K562 (cell line): ENCODE measurements around the gene SIRPB2. TPM values are rescaled to one million over a fixed set of nuclear protein-coding genes. Genes with fewer than 3 reads are reported as not detected.

ENCODE experiments used
- ATAC-seq: fragments of 200-7000 bp; cut with Tn5 transposase; 3 replicates; pipeline ENCODE4 v1.9.1; 2020; ENCODE audit warnings: moderate library complexity
- BruUV-seq: library from RNA; stranded (reverse); fragments of 400-500 nt; replicated peaks from 2 replicates; lab custom pipeline; 2021; lab: Mats Ljungman, UMichigan
- CTCF ChIA-PET: fragments of 300-600 bp; formaldehyde crosslinking; extraction: SDS; loops from one replicate; lab custom pipeline; 2021; ENCODE audit warnings: low intra/inter-chr PET ratio; lab: Yijun Ruan, JAX
- POLR2A ChIA-PET: fragments of 300-600, 350-650 bp; sonication (Branson Sonifier 250); formaldehyde crosslinking; extraction: SDS; loops from one replicate; lab custom pipeline; 2021; ENCODE audit warnings: antibody characterized with exemption, inconsistent platforms; lab: Yijun Ruan, JAX
- DNase-seq, 4 experiments: peaks; one replicate each; pipeline versions ENCODE4 v3.0.0 to v3.0.0-alpha.2; 2011 to 2018; ENCODE audit warnings: low spot score in 3 of 4, mixed read lengths in 3 of 4; ENCODE audit errors: extremely low read depth in 1 of 4
- FAIRE-seq: peaks from 2 replicates; lab custom pipeline; 2011; peaks lifted over from hg19 to GRCh38; lab: Jason Lieb, UNC
- H2AFZ ChIP-seq: 2 replicates; pipeline ENCODE4 v1.6.0; 2011; ENCODE audit warnings: low read depth, low read length, control low read depth, inconsistent platforms
- H3K27ac ChIP-seq: fragments of 200-600 bp; 3 replicates; pipeline ENCODE4 v1.8.0; 2011; ENCODE audit warnings: low read depth, mild to moderate bottlenecking, control low read depth, inconsistent platforms, low read length, moderate library complexity, mixed read lengths; ENCODE audit errors: extremely low read depth
- H3K27me3 ChIP-seq, 2 experiments: fragments of 300-600 bp in 1 of 2; 2 replicates in 1 of 2; 3 replicates in 1 of 2; pipeline versions ENCODE4 v1.6.0 to v1.8.0; 2011; ENCODE audit warnings: inconsistent platforms in 2 of 2, low read length in 2 of 2, mild to moderate bottlenecking in 1 of 2, mixed read lengths in 1 of 2, moderate library complexity in 1 of 2; ENCODE audit not compliant: control insufficient read depth in 2 of 2, insufficient read depth in 2 of 2
- H3K36me3 ChIP-seq: fragments of 300-600 bp; 3 replicates; pipeline ENCODE4 v1.8.0; 2011; ENCODE audit warnings: mild to moderate bottlenecking, low read length, inconsistent platforms; ENCODE audit not compliant: control insufficient read depth, insufficient read depth
- H3K4me1 ChIP-seq, 2 experiments: fragments of 200-600 bp in 1 of 2; replicated peaks in 1 of 2; 2 replicates in 1 of 2; 3 replicates in 1 of 2; pipeline versions ENCODE4 v1.5.1 to v1.8.0; 2011; ENCODE audit warnings: inconsistent platforms in 2 of 2, low read length in 2 of 2, mild to moderate bottlenecking in 1 of 2, mixed read lengths in 1 of 2, moderate library complexity in 1 of 2; ENCODE audit not compliant: control insufficient read depth in 2 of 2, insufficient read depth in 2 of 2
- H3K4me2 ChIP-seq: 2 replicates; pipeline ENCODE4 v1.6.1; 2011; ENCODE audit warnings: low read length, control low read depth, inconsistent platforms, mixed read lengths; ENCODE audit not compliant: insufficient read depth
- H3K4me3 ChIP-seq: fragments of 200-600 bp; sonication (generic), shearing (Covaris generic); 2 replicates; pipeline ENCODE4 v1.5.1; 2016; ENCODE audit warnings: control low read depth, inconsistent platforms
- H3K79me2 ChIP-seq: fragments of 200-600 bp; 3 replicates; pipeline ENCODE4 v1.8.0; 2011; ENCODE audit warnings: low read length, inconsistent platforms; ENCODE audit not compliant: control insufficient read depth, insufficient read depth
- H3K9ac ChIP-seq, 2 experiments: 2 replicates each; pipeline versions ENCODE4 v1.6.0 to v1.6.1; 2011; ENCODE audit warnings: low read depth in 2 of 2, low read length in 2 of 2, control low read depth in 1 of 2, inconsistent platforms in 1 of 2, mild to moderate bottlenecking in 1 of 2, mixed read lengths in 1 of 2; ENCODE audit not compliant: insufficient read depth in 1 of 2
- H3K9me1 ChIP-seq: one replicate; pipeline ENCODE4 v1.6.0; 2011; ENCODE audit warnings: inconsistent platforms, mild to moderate bottlenecking, low read length, moderate library complexity; ENCODE audit not compliant: control insufficient read depth, insufficient read depth
- H3K9me3 ChIP-seq: replicated peaks from 2 replicates; pipeline ENCODE4 v1.5.1; 2011; ENCODE audit warnings: low read depth, low read length, inconsistent platforms; ENCODE audit not compliant: control insufficient read depth, insufficient read depth
- H4K20me1 ChIP-seq: replicated peaks from 2 replicates; pipeline ENCODE4 v1.6.1; 2011; ENCODE audit warnings: low read length, inconsistent platforms, mixed read lengths; ENCODE audit not compliant: control insufficient read depth, insufficient read depth
- AFF1 ChIP-seq, 2 experiments: fragments of 450-650 bp; IDR thresholded peaks; 2 replicates each; pipeline ENCODE4 v1.6.1; 2018; ENCODE audit warnings: mild to moderate bottlenecking in 2 of 2, low read depth in 1 of 2; ENCODE audit not compliant: partially characterized antibody in 2 of 2
- ELF2 ChIP-seq: fragments of 250-450 bp; sonication (Bioruptor Pico); IDR thresholded peaks from 2 replicates; pipeline ENCODE4 v1.5.0; 2021; ENCODE audit warnings: mild to moderate bottlenecking
- ESRRA ChIP-seq: fragments of 450-650 bp; IDR thresholded peaks from 2 replicates; pipeline ENCODE4 v1.6.1; 2014; ENCODE audit warnings: low read depth, mild to moderate bottlenecking, moderate library complexity, borderline replicate concordance
- GTF3C2 ChIP-seq: IDR thresholded peaks from 3 replicates; pipeline ENCODE4 v1.6.1; 2011; ENCODE audit warnings: borderline replicate concordance, mild to moderate bottlenecking, moderate library complexity; ENCODE audit not compliant: insufficient read length; ENCODE audit errors: extremely low read depth
- PURB ChIP-seq: sonication (generic); formaldehyde crosslinking; IDR thresholded peaks from 2 replicates; pipeline ENCODE4 v1.9.0; 2021; ENCODE audit warnings: low read depth, mild to moderate bottlenecking, missing genetic modification reagents
- TAF15 ChIP-seq: fragments of 200-400 bp; formaldehyde crosslinking; IDR thresholded peaks from 2 replicates; pipeline ENCODE4 v1.6.1; 2017; ENCODE audit warnings: mild to moderate bottlenecking, low read depth, low read length, moderate library complexity
- ZNF232 ChIP-seq: sonication (generic); formaldehyde crosslinking; IDR thresholded peaks from 2 replicates; pipeline ENCODE4 v1.8.0; 2022; ENCODE audit warnings: mild to moderate bottlenecking, missing genetic modification reagents
- ZNF717 ChIP-seq: fragments of 250-450 bp; sonication (Bioruptor Pico); IDR thresholded peaks from 2 replicates; pipeline ENCODE4 v1.5.0; 2021
- ZNF766 ChIP-seq: fragments of 200-800 bp; sonication (Bioruptor generic); conservative IDR thresholded peaks from 2 replicates; pipeline ENCODE4 v1.6.1; 2016; ENCODE audit warnings: missing genetic modification characterization, missing compliant biosample characterization
- WGBS: fragments of 100-300 bp; shearing (Covaris generic); methylation state at CpG from one replicate; pipeline ENCODE4 v1.1.6; 2016; ENCODE audit warnings: low coverage, mixed read lengths; ENCODE audit not compliant: insufficient coverage; ENCODE audit errors: missing lambda C conversion rate; 5-methylcytosine and 5-hydroxymethylcytosine counted together
- in situ Hi-C: fragments of 300-500 bp; cut with MboI; formaldehyde crosslinking; loops from 4 replicates; pipeline ENCODE4 v1.15.0; 2018; ENCODE audit warnings: inconsistent platforms, mixed read lengths
- intact Hi-C: fragments of 100-400 bp; cut with micrococcal nuclease; formaldehyde crosslinking; loops from 2 replicates; pipeline ENCODE4 v1.14.2; 2022
- polyA plus RNA-seq, 8 experiments: library from polyadenylated mRNA; depleted of rRNA in 4 of 8; stranded (reverse) in 5 of 8; unstranded in 3 of 8; fragments of >200 nt; fragmentation: Nextera tagmentation in 2 of 8; fragmentation: Illumina TruSeq in 1 of 8; extraction: Ambion mirVana in 2 of 8; extraction: Trizol in 1 of 8; gene quantifications; 2 replicates each; pipeline versions ENCODE4 v1.2.1 to v1.2.3, GENCODE V29; 2011 to 2014; ENCODE audit warnings: inconsistent platforms in 1 of 8, missing spikeins in 1 of 8
- total RNA-seq, 7 experiments: library from RNA; depleted of rRNA in 6 of 7; stranded (reverse); fragments of >200 nt in 6 of 7; fragmentation: Illumina TruSeq in 2 of 7; extraction: Trizol in 2 of 7; gene quantifications; 2 replicates each; pipeline versions ENCODE4 v1.2.1 to v1.2.3, GENCODE V29; 2011 to 2021; ENCODE audit warnings: low replicate concordance in 1 of 7
- TF ChIP-seq, protein P1 (sequence below): fragments of 250-450 bp; sonication (Bioruptor Pico); IDR thresholded peaks from 2 replicates; pipeline ENCODE4 v1.5.0; 2022; ENCODE audit warnings: mild to moderate bottlenecking

Gene SIRPB2
- total and polyA plus RNA-seq, 9 of the 15 experiments (the other 6 are each of a cell fraction or from before 2014, with no cell fraction given), result 0.07 TPM; not detected in 7

DNA sequence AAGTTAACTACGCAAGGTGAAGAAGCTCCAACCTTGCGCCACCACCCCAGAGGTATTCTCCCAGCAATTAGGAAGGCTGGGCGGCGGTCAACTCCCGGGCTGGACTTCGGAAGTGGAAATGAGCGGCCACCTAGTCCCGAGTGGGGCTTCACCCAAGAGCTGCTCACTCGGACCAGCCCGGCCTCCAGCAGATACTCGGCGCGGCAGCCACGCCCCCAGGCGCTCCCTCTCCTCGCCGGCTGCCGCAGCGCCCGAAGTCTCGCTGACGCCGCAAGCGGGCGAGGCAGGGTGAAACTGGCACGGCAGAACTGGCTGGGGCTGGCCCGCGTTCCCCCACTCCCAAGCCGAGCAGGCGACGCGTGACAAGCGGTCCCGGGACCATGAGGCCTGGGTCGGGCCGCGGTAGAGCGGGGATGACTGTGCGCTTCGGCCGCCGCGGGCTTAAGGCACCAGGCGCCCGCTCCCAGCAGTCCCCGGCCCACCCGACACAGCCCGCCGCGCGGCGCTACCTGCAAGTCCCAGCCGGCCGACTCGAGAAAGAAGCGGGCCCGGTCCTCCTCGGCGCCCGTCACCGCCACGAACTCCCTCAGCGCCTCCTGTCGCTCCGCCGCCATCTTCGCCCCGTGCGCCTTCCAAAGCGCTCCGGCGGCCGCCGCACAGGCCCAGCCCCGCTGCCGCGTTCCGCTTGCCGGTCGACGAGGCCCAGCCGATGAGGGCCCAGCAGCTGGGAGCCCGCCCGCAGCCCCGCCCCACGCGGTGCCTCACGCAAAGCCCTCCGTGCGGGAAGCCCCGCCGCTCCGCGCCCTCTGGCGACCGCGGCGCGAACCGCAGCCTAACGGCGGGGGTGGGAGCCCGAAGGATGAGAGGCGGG, 24.8 kb downstream of the SIRPB2 start, which contains the start of gene NSFL1C:
TSS of gene NSFL1C (minus strand) at position 639 of the 871 bp plus-strand sequence. CDS start at position 614, 25 bp downstream.
- no peak for FAIRE-seq
- CTCF ChIA-PET, result interaction anchor here (0.6 to 0.7 kb wide), 2 partner anchors 37 to 225 kb away, joined by 3 read pairs; no protein-coding TSS in a partner anchor
- Histone ChIP-seq H3K9ac (peak within 1 kb of the TSS; percentile 91 to 96), H3K9me3 (no peaks in the 10 kb centered on the region), H2AFZ (peak within 1 kb of the TSS; percentile 93), H4K20me1 (peaks cover 8% of the 10 kb centered on the region; the same call in 1 of the 2 replicates), H3K4me2 (peak within 1 kb of the TSS; percentile 89), H3K36me3 (peaks cover 40% of the 10 kb centered on the region), H3K4me1 (peaks cover 18 to 40% of the 10 kb centered on the region in 2 experiments), H3K79me2 (peaks cover 46% of the 10 kb centered on the region), H3K27ac (peak within 1 kb of the TSS; percentile 94), H3K27me3 (no peaks in the 10 kb centered on the region), H3K4me3 (peak within 1 kb of the TSS; percentile 97), H3K9me1 (no peaks in the 10 kb centered on the region)
- BruUV-seq, result no TSS peak
- ATAC-seq, result peak; percentile 91
- intact Hi-C loops (loop anchor here (2.0 to 10.0 kb wide), 2 partner anchors 36 to 142 kb away; partner anchors contain the start of gene SDCBP2), in situ Hi-C loops (no loop called here)
- POLR2A ChIA-PET, result interaction anchor here (0.6 to 2.2 kb wide), 9 partner anchors 9 to 141 kb away, joined by 3 to 8 read pairs (median 3); no protein-coding TSS in a partner anchor
- WGBS, result 0% methylated on average over 32 of the region's 104 CpGs
- DNase-seq, result peak; percentile 84 to 93 (median 88)
- 0 out of 2 replicates have a peak, but pooled peaks have one; percentile 59 for TF ChIP-seq ELF2 (CRISPR knock-in tag)
- TF ChIP-seq ZNF232 (CRISPR knock-in tag), result 0 out of 2 replicates have a peak, but pooled peaks have one; percentile 65
- TF ChIP-seq, protein P1, sequence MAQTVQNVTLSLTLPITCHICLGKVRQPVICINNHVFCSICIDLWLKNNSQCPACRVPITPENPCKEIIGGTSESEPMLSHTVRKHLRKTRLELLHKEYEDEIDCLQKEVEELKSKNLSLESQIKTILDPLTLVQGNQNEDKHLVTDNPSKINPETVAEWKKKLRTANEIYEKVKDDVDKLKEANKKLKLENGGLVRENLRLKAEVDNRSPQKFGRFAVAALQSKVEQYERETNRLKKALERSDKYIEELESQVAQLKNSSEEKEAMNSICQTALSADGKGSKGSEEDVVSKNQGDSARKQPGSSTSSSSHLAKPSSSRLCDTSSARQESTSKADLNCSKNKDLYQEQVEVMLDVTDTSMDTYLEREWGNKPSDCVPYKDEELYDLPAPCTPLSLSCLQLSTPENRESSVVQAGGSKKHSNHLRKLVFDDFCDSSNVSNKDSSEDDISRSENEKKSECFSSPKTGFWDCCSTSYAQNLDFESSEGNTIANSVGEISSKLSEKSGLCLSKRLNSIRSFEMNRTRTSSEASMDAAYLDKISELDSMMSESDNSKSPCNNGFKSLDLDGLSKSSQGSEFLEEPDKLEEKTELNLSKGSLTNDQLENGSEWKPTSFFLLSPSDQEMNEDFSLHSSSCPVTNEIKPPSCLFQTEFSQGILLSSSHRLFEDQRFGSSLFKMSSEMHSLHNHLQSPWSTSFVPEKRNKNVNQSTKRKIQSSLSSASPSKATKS (CRISPR knock-in tag), result no peak
- peak; percentile 77; the same call in 1 of the 2 replicates for TF ChIP-seq ESRRA
- TF ChIP-seq ZNF766 (CRISPR knock-in tag), result 0 out of 2 replicates have a peak, but pooled peaks have one; percentile 47
- no peak for TF ChIP-seq TAF15
- TF ChIP-seq ZNF717, result no peak
- TF ChIP-seq PURB (CRISPR knock-in tag), result no peak
- TF ChIP-seq AFF1 (IDR thresholded peaks at IDR 0.05; ENCODE audit: low read depth in 1 of 2, partially characterized antibody in 2 of 2), result no peak
- no peak for TF ChIP-seq GTF3C2
